Hematopoietic multipotent progenitor cell (in vitro differentiated cells): Measurements from ENCODE around the gene CELF3. TPM values are rescaled to one million over a fixed set of nuclear protein-coding genes. Genes with fewer than 3 reads are reported as not detected.
"Not testable (repeated sequence)": the region's sequence is repeated elsewhere in the genome, so short reads cannot be mapped to it uniquely, and the experiment has no call there.

Experiments used
- DNase-seq, 3 donors: peaks; one replicate each; pipeline ENCODE4 v3.0.0-alpha.2; 2011 to 2015; ENCODE audit warnings: low read depth in 2 of 3, low spot score in 2 of 3
- total RNA-seq: library from RNA; depleted of rRNA; stranded (reverse); fragments of >200 nt; gene quantifications from one replicate; pipeline ENCODE4 v1.2.3, GENCODE V29; 2012

CELF3 gene
- not detected for total RNA-seq

DNA sequence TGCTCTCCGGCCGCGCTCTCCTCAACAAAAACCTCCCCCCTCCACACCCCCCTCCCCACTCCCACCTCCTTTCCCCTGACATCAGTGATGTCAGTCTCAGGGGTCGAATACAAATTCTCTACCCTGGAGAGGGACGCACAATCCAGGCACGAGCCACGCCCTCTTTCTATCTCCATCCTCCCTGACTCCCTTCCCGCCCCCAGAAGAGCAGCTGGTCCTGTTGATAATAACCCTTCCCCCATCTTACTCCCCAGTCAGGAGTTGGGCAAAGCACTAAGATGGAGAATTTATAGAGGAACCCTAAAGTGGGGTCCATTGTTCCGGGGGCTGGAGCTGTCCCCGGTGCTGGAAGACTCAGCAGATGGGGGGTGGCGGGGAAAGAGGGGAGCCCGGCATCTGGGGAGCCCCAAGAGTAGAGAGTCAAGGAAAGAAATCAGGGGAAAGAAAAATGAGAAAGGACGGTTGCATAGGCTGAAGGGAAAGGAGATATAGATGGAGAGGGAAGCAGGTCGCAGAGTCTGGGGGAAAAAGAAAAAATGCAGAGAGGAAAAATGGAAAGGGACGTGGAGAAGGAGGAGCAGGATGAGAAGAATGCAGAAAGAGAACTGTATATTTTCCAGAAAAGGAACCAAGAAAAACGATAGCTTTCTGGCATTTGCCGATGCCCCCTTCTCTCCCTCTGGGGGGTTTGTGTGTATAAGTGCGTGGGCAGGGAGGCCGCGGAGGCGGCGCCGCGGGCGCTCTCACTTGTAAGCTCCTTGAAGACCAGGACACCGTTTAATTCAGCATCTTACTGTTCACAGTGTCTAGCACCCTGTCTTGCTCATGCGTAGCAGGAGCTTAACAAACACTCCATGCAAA, at the start of gene CELF3:
CELF3 (minus strand) TSS at position 33 of the 861 bp plus-strand sequence. CDS start 783 bp downstream, outside the sequence.
- DNase-seq, result peak in 2 of 3 donors; percentile 52 to 68

DNA sequence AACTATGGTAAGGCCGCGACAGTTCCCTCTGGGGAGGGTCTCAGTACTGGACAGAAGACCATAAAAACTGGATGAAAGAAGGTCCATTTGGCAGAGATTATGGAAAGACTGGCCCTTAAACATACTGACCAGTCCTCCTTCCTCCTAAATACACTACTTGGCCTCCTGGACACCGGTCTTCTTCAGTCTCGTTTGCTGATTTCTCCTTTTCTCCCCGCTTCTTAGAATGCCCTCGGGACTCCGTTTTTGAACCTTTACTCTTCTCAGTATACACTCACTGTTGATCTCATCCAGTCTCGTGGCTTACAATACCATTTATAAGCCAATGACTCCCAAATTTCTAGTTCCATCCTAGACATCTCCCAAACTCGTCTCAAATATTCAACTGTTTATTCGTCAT, 47.4 kb upstream of the CELF3 start:
- DNase-seq, result peak in 1 of 3 donors; percentile 8

DNA sequence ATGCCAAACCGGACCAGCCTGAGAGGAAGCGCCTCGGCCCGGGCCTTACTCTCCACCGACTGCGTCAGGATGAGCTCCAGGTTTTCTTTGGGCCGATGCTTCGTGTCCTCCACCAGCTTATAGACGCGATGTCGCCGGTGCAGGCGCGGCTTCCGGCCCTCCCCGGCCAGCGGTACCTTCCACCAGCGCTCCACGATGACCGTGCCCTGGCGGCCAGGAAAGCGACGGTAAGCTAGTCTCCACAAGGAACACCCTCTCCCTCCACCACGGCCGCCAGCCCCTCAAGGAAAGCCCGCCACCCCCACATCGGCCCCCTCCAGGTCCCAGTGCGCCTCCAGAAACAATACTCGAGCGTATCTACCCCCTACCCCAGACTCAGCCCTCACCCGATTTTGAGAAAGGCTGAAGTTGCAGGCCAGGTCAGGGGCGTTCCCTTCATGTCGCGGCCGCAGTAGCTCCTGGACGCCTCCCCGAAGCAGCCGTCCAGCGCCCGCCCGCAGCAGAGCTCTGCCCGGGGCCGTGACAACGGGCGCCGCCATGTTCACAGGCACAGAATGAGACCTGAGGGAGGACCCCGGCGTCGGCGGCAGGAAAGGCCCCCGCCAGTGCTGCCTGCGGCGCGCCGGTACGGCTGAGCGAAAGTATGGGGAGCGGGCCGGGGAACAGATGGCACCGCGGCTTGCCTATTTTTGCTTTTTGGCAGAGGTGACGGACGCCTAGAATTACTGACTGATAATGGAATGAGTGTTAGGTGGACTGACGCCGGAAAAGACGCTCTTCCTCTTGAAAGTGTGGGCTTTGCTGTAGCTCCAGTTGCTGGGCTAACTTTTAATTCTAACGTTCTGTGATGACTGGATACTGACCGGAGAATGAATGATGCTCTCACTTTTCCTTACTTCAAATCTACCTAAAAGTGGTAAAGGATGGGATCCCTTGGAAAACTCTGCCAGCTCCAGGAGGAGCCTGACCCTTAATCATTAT, 46.6 kb upstream of the CELF3 start, which contains the start of gene MRPL9:
MRPL9 (minus strand) TSS at position 556 of the 981 bp plus-strand sequence; CDS start at position 539, 17 bp downstream.
- peak; percentile 62 to 83 (median 78) for DNase-seq

DNA sequence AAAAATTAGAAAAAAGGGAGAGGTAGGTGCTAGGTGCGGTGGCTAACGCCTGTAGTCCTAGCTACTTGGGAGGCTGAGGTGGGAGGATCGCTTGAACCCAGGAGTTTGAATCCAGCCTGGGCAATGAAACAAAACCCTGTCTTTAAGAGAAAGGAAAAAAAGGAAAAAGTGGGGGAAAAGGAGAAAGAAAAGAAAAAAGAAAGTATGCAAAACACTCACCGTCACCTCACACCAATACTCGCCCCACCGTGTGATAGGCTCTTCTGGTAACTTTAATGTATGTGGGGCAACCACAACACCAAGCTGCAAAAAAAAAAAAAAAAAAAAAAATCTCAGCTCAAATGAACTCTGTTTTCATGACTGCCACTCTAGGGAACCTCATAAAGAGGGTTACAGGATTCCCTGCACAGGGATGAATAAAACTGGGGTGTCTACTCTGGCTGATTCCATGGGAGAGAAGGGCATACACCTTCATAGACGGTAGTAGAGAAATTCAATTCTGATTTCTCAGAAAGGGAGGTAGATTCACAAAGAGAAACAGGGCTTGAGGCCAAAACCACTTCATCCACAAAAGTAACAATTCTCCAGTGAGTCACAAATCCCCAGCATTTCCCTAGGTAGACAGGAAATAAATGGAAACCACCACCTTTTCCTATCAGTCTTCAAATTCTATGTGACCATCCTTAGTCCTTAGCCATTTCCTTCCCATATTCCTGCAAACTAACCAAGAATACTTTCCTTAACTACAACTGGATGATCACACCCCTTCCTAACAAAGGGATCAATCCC, 44.2 kb upstream of the CELF3 start:
- DNase-seq, result no peak

DNA sequence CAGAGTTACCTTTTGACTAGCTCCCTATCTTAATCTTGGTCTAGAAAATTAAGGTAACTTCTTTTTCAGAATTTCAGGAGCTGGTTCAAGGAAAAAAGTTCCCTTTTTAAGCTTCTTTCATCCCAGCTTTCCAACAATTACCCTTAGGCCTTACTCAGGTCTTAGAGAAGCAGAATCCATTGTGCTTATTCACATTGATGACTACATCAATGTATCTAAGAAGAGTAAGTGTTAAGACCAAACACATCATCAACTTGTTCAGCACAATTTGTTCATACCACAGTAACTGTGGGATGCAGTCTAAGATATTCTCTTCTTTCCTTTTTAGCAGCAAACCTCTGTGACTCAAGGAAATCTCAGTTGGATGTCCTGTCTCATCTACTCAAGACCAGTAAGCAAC, 42.6 kb upstream of the CELF3 start:
- DNase-seq, result no peak

DNA sequence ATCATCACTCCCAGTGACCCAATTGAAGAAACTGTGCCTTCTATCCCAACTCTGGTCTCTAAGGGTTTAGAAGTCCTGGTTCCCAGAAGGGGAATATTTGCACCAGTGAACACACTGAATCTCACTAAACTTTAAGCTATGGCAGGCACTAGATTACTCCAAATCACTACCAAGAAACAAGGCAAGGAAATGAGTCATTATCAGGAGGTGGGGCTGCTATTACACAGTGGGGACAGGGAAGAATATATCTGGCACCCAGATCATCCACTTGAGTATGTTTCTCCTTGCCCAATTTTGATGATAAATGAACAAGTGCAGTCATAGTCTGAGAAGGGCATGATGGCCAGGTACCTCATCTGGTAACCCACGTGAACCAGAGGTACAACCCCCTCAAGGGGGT, 39.7 kb upstream of the CELF3 start:
- no peak for DNase-seq

DNA sequence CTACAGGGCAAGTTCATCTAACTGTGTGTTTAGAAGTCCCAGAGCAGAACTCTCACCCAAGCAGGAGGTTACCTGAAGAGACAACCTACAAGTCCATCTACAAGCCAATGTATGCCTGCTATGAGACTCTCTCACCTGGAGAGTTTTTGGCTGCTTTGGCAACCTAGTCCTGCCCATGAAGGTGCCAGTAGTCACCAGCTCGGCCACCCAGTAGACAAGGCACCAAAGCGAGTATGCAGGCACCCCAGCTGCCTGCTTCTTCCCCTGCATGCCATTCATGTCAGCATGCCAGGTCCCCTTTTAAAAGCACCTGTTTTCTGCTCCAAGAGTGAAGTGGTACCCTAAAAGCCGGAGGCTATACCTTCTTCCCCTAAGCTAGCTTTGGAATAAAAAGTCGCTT, 24.9 kb upstream of the CELF3 start:
- no peak for DNase-seq

DNA sequence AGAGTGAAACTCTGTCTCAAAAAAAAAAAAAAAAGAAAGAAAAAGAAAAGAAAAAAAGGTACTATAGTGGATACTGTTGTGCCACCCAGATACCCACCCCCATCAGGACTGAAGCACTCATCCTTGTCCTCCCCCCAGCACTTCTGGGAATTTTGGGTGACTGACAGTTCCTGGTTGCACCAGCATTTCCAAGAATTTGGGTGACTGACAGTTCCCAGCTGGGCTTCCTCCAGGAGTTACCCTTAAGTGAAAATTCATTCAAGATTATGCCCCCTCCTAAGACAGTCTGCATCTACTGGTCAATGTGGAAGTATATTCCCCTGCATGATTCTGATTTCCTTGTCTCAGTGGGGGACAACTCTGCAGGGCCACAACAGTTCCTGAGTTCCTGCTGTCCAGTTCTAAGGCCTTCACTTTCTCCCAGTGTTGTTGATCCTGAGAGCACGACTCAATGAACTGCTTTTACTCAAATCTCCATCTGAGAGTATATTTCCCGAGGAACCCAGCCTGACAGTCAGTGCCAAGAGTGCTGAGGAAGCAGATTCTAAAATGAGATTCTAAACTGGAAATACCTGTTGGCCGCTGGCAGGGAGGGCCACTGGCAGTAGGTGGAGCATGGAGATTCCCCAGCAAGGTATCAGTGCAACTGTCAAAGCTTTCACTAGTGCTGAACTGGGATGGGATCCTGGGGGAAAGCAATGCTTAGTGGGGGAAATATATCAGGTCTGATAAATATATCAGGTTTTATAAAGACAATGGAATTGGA, 23.2 kb upstream of the CELF3 start:
- no peak for DNase-seq

DNA sequence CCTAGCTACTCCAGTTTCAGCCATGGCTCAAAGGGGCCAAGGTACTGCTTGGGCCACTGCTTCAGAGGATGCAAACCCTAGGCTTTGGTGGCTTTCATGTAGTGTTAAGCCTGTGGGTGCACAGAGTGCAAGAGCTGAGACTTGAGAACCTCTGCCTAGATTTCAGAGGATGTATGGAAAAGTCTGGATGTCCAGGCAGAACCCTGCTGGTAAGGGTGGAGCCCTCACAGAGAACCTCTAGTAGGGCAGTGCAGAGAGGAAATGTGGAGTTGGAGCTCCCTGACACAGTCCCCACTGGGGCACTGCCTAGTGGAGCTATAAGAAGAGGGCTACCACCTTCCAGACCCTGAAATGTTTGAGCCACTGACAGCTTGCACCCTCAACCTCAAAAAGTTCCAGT, 20.9 kb upstream of the CELF3 start:
- DNase-seq, result no peak

DNA sequence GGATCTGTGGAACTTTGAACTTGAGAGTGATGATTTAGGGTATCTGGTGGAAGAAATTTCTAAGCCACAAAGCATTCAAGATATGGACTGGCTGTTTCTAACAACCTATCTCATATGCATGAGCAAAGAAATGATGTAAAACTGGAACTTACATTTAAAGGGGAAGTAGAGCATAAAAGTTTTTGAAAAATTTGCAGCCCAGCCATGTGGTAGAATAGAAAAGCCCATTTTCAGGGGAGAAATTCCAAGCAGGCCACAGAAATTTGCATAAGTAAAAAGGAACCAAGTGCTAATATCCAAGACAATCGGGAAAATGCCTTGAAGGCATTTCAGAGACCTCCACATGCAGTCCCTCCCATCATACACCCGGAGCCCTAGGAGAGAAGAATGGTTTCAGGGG, 20.4 kb upstream of the CELF3 start:
- DNase-seq, result no peak

DNA sequence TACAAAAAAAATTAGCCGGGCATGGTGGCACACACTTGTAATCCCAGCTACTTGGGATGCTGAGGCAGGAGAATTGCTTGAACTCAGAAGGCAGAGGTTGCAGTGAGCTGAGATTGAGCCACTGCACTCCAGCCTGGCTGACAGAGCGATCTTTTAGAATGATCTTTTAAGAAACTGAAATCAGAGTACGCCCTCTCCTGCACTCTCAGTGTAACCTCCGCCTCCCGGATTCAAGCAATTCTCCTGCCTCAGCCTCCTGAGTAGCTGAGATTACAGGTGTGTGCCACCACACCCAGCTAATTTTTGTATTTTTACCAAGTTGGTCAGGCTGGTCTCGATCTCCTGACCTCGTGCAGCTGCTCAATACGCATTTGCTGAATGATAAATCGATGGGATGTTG, 17.4 kb upstream of the CELF3 start:
- DNase-seq, result not testable (repeated sequence)

DNA sequence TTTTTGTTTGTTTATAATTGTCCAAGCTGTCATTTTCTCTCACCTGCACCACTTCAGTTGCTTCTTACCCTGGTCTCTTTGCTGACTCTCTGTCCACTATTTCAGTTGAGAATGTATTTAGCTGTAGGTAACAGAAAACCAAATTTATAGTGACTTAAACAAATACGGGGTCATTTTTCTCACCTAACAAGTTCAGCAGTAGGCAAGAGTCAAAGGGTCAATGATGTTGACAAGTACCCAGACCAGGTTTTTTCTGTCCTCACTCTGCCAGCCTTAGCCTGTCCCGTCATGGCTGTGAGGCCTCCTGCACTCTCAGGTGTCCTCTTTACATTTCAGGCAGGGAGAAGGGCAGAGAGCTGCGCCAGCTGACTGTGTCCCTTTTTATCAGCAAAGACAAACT, 16.5 kb upstream of the CELF3 start:
- DNase-seq, result no peak

DNA sequence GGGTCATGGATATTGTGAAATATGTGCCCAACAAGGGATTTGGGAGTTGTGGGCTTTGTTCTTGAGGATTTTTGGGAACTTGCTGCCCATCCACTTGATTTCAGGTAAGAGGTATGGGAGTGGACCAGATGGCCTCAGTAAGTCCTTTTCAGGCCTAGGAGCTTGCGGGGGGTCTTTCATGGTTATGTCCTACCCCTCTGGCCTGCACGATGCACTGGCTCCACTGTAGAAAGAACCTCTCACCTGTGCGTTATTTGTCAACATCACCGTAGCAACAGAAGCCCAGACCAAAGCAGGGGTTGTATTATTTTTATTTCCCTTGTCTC, 13.3 kb upstream of the CELF3 start:
- DNase-seq, result no peak

DNA sequence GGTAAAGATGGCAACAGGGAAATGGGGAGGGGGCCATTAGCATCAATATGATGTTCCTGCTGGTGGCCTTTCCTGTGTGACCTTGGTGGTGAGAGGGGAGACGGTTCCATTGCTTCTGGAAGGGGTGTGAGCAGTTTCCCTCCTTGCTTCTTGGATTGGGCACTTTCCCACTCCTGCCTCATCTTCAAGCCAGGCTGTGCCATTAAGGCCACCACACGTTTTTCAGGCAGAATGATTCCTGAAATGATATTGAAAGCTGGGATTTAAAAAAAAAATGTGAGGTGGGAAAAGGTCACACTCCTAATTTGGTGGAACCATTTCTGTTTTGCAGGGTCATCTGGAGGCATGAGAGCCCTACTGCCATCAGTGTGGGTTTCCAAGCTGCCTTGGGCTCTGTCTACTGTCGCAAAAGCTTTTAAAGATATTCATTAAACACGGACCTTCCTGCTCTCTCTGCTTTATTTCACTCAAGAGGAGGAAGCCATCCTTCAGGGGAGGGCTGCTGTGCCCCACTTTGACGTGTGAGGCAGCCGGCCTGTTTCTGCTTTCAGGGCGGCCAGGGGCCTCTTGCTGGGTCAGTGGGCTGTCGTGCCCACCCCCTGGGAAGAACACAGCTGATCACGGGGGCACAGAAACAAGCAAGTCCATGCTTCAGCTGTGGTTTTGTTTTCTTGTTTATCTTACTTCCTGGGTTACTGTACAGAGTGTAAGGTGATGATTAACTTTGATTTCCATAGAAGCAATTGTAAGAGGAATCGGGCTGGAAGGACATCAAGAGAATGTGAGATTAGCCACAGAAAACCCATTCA, 12.8 kb upstream of the CELF3 start:
- DNase-seq, result no peak

DNA sequence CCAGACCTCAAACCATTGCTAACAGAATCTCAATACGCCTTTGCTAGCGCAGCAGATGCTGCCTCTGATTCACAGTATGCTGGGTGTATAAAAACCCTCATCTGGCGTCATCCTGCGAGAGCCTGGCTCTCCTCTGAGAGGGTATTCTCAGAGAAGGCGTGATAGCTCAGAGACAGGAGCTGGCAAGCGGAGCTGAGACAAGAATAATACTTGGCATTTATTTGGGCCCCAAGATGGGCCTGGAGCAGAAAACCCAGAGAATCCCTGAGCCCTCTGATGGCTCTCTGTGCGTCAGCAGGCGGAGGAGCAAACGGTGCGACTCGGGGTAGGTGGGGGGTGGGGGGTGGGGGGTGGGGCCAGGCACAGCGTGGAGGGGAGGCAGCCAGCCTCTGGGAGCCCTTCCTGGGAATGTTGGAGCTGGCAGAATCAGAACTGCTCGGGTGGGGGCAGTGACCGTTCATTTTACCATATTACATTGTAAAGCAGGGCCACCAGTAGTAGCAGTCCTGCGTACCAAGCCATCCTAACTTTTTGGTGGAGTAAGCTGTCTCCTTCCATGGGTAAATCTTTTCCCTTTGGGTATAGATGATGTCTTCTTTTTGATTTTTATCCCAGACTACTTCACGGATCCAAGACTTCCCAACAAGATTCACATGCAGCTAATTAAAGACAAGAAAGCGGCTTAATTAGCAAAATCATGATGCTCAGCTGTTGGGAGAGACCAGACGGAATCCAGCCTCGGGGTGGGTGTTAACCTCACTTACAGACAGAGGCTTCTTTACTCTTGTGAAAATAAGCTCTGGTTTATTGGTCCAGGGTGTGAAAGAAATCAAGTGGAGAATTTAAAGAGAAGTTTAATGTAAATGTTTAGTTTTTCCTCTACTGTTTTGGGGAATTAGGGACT, 11.8 kb upstream of the CELF3 start:
- no peak for DNase-seq

DNA sequence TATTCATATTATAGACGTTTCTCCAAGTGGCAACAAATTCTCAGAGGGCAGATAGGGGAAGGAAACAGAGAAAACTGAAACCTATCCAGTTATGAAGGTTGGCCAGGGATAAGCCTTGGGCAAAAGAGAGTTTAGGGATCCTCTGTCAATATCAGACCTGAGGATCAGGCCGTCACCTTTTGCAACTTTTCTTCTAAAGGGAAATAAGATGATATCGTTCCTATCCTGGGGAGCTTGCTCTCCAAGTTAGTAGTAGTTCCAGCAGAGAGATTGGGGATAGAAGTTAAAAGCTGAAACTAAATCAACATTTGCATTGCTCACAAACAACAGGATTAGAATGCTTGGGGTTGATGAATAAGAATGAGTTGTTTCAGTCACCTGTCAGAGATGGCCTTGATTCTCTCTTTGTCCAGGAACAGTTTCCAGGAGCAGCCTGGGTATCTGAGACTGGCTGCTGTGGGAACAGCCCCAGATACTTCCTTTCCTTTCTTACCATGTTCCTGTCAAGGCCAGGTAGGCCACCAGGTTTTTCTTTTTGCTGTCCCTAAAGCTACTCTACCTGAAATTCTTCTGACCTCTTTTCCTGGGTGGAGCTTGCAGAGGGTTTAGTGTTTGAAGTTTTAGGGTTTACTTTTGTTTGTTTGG, 7.2 kb upstream of the CELF3 start:
- no peak for DNase-seq

DNA sequence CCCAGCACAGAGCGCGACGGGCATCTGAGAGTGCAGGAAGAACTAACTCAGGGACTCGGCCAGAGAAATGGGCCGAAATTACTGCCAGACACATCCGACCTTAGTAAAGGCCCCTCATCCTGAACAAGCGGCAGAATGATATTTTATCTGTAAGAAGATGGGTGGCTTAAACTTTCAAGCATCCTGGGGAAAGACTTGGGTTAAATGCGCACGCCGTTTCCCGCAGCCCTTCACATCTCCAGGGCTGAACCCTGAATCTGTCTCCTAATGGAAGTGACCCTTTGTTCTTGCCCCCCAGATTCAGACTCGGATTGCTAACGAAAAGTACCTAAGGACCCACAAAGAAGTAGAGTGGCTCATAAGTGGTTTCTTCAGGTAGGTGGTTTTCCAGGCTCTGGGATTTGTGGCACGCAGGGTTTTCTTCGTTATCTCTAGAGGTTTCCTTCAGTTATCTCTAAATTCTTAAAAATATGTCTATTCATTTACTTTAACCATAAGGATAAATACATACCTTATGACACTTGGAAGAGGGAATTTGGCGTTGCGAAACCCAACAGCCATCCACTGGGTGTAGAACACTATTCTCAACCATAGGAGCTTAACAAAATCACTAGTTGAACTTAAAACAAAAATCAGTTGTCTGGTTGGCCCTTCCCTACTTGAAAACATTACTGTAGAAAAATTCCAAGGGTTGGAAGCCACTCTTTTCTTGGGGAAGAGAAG, 5.3 kb upstream of the CELF3 start:
- DNase-seq, result no peak
